NCI-H1417 (cell line): ENCODE data around the gene MYO6.

Experiments used
- DNase-seq, 3 experiments: peaks; one replicate each; lab custom pipeline; 2025; lab: John Stamatoyannopoulos, UW

Gene MYO6

GRCh38 chr6:75947935-75948334 lies 198.9 kb downstream of the MYO6 start:
- no peak for DNase-seq

- DNase-seq, result no peak
These were observed 203.1 kb downstream of the MYO6 start for GRCh38 chr6:75952128-75952527.

GRCh38 chr6:75963569-75963968 lies 214.5 kb downstream of the MYO6 start:
- no peak for DNase-seq

DNA sequence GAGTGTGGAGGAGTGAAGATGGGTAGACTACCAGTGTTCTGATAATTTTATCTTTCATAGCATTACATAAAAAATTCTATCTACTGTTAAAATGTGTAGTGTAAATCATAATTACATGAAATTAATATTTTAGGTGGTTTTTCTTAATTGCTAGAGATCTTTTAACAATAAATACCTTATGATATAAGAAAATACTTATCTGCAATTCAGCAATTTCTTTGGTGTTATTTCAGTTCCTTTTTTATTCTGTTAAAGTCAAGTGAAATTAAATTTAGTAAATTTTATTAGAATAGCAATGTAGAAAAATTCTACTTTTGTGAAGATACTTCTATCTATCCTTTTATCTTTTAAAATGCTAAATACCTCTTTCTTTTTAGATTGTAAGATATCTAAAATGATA lies 219.1 kb downstream of the MYO6 start:
- no peak for DNase-seq
